Brain microvascular endothelial cell (primary cell): ENCODE measurements around the gene BUD23.

ENCODE experiments used
- DNase-seq: peaks from one replicate; pipeline ENCODE4 v3.0.0-alpha.2; 2020
- H3K27ac ChIP-seq: fragments of 250-450 bp; sonication (Bioruptor Pico); 2 replicates; pipeline ENCODE4 v1.5.1; 2020; ENCODE audit warnings: mild to moderate bottlenecking, moderate library complexity
- H3K27me3 ChIP-seq: fragments of 250-450 bp; sonication (Bioruptor Pico); replicated peaks from 2 replicates; pipeline ENCODE4 v1.5.1; 2020; ENCODE audit warnings: mild to moderate bottlenecking
- H3K36me3 ChIP-seq: fragments of 250-450 bp; sonication (Bioruptor Pico); replicated peaks from 2 replicates; pipeline ENCODE4 v1.5.1; 2020; ENCODE audit warnings: mild to moderate bottlenecking
- H3K4me3 ChIP-seq: 2 replicates; pipeline ENCODE4 v1.5.1; 2011; ENCODE audit warnings: low read depth, mild to moderate bottlenecking, control low read depth, low read length, moderate library complexity
- in situ Hi-C: cut with HindIII; loops from 2 replicates; pipeline ENCODE4 v1.10.0; 2017; ENCODE audit warnings: low sequenced_read_pairs, low pct_ligation_motif_present
- TF ChIP-seq, protein P1 (sequence below): IDR thresholded peaks from 2 replicates; pipeline ENCODE4 v1.5.1; 2011; ENCODE audit warnings: low read depth, mild to moderate bottlenecking, moderate library complexity, low read length, control low read depth, inconsistent platforms; ENCODE audit errors: missing control alignments

The BUD23 gene

GRCh38 chr7:73738220-73738611, 54.8 kb downstream of the BUD23 start:
- Histone ChIP-seq H3K27ac (peak overlapping the region; percentile 29), H3K27me3 (no peaks in the 10 kb centered on the region), H3K36me3 (no peaks in the 10 kb centered on the region), H3K4me3 (peak overlapping the region; percentile 83)
- TF ChIP-seq, protein P1, sequence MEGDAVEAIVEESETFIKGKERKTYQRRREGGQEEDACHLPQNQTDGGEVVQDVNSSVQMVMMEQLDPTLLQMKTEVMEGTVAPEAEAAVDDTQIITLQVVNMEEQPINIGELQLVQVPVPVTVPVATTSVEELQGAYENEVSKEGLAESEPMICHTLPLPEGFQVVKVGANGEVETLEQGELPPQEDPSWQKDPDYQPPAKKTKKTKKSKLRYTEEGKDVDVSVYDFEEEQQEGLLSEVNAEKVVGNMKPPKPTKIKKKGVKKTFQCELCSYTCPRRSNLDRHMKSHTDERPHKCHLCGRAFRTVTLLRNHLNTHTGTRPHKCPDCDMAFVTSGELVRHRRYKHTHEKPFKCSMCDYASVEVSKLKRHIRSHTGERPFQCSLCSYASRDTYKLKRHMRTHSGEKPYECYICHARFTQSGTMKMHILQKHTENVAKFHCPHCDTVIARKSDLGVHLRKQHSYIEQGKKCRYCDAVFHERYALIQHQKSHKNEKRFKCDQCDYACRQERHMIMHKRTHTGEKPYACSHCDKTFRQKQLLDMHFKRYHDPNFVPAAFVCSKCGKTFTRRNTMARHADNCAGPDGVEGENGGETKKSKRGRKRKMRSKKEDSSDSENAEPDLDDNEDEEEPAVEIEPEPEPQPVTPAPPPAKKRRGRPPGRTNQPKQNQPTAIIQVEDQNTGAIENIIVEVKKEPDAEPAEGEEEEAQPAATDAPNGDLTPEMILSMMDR, result no peak
- in situ Hi-C loops, result no loop called here
- DNase-seq, result peak; percentile 28

- Histone ChIP-seq H3K27ac (peak within 1 kb of the TSS; percentile 29), H3K4me3 (peak within 1 kb of the TSS; percentile 83), H3K27me3 (no peaks in the 10 kb centered on the region), H3K36me3 (no peaks in the 10 kb centered on the region)
- peak; percentile 94 for DNase-seq
- in situ Hi-C loops, result no loop called here
- TF ChIP-seq, protein P1, result no peak
These were observed 55.4 kb downstream of the BUD23 start, which contains the start of gene ABHD11 for GRCh38 chr7:73738612-73739386. Gene ABHD11, minus strand, starts transcription at chr7:73738802. Its CDS starts 32 bp downstream, at chr7:73738770.

DNA sequence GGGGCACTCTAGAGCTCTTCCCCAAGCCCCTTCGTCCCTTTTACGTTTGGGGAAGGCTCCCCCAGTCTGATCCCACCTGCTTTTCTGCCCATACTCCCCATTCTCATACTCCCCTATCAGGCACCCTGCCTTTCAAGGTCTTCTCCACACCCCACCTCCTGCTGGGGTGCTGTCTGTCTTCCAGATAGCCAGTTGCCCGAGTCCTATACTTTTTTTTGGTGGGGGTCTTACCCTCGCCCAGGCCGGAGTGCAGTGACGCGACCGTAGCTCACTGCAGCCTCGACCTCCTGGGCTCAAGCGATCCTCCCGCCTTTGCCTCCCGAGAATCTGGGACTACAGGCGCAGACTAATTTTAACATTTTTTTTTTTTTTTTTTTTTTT, 56.0 kb downstream of the BUD23 start:
- in situ Hi-C loops, result no loop called here
- DNase-seq, result no peak
- peak overlapping the region; percentile 83 for H3K4me3 ChIP-seq
- no peaks in the 10 kb centered on the region for H3K36me3 ChIP-seq
- H3K27me3 ChIP-seq, result no peaks in the 10 kb centered on the region
- no peak overlapping the region for H3K27ac ChIP-seq
- TF ChIP-seq, protein P1, result no peak

DNA sequence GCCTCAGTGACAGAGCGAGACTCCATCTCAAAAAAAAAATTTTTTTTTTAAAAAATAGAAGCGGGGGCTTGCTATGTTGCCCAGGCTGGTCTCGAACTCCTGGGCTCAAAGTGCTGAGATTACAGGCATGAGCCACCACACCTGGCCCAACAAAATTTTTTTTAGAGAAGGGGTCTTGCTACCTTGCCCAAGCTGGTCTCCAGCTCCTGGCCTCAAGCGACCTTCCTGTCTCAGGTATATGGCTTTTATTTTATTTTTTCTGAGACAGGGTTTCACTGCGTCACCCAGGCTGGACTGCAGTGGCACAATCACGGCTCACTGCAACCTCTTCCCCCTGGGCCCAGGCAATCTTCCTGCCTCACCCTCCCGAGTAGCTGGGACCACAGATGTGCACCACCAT, 56.8 kb downstream of the BUD23 start:
- no peaks in the 10 kb centered on the region for H3K27me3 ChIP-seq
- H3K36me3 ChIP-seq, result no peaks in the 10 kb centered on the region
- TF ChIP-seq, protein P1, result no peak
- H3K27ac ChIP-seq, result no peak overlapping the region
- in situ Hi-C loops, result no loop called here
- no peak overlapping the region for H3K4me3 ChIP-seq
- DNase-seq, result no peak

DNA sequence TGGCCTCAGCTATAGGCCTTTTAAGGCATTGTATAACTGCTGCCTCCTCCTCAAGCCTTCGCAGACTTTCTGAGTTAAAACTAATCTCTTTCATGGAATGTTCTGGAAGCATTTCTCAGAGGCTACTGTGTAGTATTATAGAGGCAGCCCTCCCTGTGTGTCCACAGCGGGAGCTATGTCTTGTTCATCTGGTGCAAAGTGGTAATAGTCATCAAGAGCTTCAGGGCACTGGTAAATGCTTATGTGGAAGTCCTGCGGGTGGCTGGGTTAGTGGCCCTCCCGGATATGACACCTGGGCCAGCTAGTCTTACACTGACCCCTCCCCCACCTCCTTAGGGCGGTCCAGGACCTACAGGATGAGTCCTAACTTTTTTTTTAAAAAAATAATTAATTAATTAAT, 57.4 kb downstream of the BUD23 start:
- H3K27me3 ChIP-seq, result no peaks in the 10 kb centered on the region
- no peak overlapping the region for H3K4me3 ChIP-seq
- in situ Hi-C loops, result no loop called here
- TF ChIP-seq, protein P1, result no peak
- no peaks in the 10 kb centered on the region for H3K36me3 ChIP-seq
- no peak overlapping the region for H3K27ac ChIP-seq
- no peak for DNase-seq

- H3K36me3 ChIP-seq, result no peaks in the 10 kb centered on the region
- no peaks in the 10 kb centered on the region for H3K27me3 ChIP-seq
- no peak overlapping the region for H3K4me3 ChIP-seq
- TF ChIP-seq, protein P1, result no peak
- H3K27ac ChIP-seq, result no peak overlapping the region
- no peak for DNase-seq
- in situ Hi-C loops, result no loop called here
These were observed 58.2 kb downstream of the BUD23 start for GRCh38 chr7:73741600-73741999.
